HG03139 (cell line): ENCODE data around the gene SBSN.

Experiments
- ATAC-seq: cut with Tn5 transposase; IDR thresholded peaks from one replicate; pipeline ENCODE4 v1.9.1; 2021; ENCODE audit not compliant: unreplicated experiment

Gene SBSN

DNA sequence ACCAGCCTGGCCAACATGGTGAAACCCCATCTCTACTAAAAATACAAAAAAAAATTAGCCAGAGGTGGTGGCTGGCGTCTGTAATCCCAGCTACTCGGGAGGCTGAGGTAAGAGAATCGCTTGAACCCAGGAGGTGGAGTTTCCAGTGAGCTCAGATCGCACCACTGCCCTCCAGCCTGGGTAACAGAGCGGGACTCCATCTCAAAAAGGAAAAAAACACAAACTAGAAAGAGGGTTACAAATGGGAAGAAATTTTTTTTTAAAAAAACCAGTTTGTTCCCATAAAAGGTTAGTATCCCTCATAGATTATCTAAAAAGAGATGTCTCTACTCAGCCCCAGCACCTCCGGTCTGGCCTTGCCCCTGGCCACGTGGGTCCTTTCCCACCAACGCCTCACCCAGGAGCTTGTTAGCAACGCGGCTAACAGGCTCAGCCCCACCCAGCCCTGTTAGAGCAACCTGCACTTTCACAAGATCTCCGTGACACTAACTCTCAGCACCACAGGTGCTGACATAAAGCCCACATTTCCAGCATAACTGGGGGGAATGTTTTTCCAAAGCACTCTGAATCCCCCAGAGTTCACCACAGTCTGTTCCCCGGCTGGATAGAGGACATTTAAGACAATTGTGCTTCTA lies 19.0 kb downstream of the SBSN start:
- ATAC-seq: no peak

DNA sequence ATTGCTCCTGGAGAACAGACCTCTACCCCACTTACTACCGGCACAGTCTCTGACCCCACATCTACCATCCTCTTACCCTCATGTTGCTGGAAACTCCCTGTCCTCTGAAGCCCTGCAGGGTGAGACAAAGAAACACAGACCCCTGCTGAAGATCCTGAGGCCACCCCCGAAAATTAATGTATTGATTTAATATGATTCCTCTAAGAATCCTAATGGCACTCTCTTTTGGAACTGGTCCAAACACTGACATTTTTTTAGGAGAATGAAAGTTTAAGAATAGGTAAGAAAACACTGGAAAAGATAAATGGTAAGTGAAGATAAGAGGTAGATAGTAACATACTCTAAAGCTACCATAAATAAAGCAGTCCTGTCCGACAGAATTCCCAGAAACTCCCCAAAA lies 20.0 kb downstream of the SBSN start:
- ATAC-seq: no peak

DNA sequence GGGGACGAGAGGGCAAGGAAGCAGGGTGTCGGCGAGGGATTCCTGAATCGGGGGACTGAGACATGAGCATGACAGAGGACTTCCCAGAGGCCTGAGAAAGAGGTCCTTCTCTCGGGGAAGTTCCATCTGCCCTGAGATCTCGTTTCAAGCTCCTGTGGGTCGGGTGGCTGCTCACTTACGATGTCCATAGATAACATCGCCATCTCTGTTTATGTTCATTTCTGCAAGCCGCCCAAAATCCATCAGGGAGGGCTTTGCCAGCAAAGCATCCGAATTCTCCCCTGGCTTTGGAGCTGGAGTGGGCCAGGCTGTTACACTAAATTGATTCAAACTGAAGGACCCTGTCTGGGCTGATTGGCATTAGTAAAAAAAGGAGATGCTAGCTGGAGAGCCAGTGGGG lies 20.6 kb downstream of the SBSN start:
- no peak for ATAC-seq

DNA sequence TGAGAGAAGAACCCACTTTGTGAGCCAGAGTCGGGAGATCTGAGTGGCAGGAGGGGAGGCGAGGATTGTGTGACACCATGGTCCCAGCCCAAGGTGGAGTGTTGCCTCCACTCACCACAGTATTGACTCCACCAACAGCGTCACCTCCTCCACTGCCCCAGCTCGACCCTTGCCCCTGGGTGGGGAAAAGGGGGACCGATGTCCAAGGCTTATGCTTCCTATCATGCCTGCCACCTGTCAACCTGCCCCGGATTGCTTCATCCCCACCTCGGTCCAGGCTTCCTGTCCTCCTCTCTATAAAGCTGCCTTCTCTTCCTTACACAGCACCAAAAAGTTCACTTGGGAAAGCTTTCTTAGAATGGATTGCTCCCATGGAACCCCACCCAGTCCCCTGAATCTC lies 22.1 kb downstream of the SBSN start:
- no peak for ATAC-seq

DNA sequence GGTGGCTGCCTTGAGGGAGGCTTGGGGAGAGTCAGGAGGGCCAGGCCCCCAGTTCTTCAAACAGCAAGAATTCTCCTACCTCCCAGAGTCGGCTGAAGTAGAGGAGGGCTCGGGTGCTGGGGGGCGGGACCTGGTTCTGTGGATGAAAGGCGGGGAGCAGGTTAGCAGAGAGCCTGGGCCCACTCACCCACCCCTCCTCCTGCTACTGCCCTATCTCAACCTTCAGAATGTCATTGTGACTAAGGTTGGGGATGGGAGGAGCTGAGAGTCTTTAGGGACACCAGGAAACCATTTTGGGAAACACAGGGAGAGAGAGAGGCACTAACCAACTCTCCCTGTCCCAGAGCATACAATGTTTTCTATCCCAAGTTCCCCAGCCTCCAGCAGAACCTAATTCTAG lies 25.4 kb downstream of the SBSN start:
- ATAC-seq: no peak

DNA sequence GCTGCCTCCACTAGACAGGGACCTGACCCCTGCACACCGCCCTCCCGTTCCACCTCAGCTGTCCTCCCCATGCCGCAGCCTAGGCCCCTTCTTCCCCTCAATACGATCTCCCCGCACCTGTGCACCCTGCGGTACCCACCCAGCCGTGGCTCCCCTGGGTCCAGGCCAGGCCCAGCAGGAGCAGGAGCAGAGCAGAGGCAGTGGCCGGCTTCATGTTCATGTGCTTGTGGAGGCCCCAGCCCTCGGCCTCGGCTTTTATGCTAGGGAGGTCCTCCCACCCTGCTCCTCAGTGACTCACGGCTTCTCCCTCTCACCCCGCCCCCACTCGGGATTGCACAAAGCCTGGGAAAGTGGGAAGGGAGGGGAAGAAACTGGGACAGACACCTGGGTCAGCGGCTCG lies 26.4 kb downstream of the SBSN start:
- ATAC-seq: no peak

DNA sequence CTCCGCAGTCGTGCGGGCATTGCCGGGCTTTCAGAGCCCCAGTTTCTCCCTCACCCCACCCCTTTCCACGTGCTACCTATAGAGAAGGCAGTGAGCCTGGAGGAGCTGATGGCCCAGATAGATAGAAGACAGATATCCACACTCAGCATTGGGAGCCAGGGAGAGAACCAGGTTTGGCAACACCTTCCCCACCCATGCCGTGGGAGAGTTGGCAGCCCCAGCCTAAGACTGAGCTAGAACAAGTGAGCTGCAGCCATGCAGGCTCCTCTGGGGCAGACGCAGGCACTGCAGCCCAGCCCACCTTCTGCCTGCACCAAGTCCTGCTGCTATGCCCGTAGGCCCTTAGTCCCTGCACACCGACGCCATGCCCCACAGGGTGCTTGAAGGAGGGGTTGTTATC lies 27.5 kb downstream of the SBSN start:
- ATAC-seq: no peak

DNA sequence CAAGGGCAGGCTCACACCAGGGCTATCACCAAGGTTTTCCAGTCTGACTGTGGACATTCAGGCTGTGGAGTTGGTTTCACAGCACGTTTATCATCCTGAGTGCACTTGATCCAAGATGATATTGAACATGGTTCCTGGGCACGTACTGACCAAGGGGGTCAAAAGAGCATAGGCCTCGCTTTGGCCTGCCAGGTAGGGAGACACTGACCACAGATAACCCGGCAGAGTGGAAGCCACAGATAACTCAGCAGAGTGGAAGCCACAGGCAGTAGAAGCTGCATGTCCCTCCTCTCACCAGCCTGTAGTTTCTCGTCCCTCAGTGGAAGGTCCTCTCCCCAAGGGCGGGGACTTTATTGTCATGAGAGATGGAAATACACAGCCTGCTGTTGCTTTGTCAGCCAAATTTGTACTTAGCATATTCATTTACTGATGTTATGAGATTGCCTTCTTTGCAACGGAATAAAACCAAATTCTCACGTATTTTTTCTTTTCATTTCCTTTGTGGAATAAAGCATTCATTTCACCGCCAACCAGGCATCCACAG lies 29.1 kb downstream of the SBSN start:
- no peak for ATAC-seq

DNA sequence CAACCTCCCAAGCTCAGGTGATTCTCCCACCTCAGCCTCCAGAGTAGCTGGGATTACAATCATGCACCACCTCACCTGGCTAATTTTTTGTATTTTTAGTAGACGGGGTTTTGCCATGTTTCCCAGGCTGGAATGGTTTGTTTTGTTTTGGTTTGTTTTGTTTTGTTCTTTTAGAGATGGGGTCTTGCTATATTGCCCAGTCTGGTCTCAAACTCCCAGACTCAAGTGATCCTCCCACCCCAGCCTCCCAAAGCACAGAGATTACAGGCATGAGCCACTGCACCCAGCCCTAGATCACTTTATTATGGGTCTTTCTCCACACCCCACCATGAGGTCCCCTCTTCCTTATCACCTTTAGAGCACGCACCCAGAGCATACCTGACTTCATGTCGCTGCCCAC lies 29.9 kb downstream of the SBSN start:
- no peak for ATAC-seq

DNA sequence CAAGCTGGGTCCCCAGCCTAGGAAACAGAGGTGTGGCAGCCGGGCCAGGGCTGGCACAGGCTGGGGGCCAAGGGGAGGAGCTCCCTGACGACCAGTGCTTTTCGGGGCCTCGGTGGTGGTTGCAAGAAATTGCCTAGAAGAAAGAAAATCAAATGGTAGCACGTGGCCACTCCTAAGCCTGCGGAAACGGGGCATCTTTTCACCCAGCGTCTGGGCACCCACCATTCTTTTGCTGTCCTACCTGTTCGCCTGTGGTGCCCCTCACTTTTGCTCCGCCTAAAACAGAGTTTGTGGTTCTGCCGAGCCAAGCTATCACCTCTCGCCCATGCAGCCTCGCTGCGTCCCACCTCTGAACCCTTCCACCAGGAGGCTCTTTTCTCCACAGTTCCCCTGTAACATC lies 30.7 kb downstream of the SBSN start:
- no peak for ATAC-seq

DNA sequence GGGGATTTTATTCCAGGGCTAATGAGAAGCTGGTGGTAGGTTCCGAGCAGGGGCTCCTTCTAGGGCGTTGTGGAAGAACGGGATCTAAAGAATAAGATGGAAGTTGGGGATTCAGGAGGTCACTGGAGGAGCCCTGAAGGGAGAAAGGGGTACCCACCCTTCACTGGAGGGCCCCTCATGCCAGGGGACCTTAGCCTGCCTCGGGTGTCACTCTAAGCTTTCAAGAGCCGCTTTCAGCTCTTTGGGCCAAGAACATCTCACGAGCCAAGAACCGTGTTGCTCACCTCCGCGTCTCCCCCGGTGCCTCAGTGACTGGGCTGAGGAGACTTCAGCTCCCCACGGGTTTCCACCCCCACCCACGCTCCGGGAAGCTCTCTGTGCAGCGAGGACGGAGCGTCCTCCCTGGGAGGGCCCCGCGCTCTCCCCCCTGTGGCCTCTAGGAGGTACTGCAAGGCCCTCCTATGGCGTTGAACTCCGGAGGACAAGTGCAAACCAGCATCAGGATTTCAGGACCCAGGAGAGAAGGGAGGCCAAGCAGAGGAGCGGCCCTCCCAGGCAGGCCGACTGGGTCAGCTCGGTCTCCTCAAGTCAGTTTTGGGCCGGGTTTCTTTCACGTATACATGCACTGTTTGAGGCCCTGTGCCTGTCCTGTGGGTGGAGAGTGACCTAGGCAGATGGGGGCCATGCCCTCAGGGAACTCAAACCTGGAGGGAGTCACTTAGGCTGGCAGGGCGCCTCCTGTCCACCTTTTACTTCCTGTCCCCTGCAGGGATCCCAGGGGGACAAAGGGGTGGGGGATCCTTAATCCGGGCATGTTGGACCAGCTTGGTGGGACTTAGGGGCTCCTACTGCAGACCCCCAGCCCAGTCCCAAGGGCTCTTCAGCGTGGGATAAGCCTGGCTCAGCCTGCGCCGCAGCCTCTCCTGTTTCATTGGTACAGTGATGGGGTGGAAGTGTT lies 32.7 kb downstream of the SBSN start:
- no peak for ATAC-seq

DNA sequence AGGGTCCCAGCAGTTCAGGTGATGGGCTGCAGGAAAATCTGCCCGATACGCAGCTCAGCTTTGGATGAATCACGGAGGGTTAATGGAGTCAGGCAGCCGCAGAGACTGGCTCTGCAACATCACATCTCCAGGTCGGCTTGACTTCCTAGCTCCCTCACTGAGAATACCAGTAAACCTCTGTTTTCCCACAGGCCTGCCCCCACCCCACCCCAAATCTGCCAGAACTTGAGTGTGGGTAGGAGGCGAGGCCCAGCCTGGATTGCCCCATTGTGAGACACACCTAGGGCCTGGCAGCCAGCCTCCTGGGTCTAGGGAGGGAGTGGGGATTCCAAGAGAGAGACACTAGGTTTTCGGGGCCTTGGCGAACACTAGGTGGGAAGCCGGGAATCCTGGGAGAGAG lies 34.1 kb downstream of the SBSN start:
- no peak for ATAC-seq

DNA sequence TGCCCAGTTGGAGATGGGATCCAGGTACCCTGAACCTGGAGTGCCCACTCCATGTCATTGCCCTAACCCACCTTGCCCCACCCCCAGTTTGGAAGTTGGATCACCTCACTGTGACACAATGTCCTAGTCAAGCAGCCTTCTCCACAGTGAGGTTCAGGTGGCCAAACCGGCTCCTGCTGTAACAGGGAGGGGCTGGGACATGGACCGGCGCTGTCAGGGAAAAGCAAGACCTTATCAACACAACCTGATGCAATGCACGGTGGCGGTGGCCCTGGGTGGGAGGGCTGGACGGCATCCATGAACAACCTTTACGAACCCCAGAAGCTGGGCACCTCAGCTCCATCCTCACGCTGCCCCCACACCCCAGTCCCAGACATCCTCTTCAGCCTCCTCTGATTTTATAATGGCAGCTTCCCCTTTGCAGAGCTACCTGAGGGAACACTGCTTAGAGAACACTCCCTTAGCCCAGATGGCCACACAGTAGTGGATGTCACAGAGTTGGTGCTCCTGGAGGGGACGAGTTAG lies 36.2 kb downstream of the SBSN start:
- ATAC-seq: no peak

DNA sequence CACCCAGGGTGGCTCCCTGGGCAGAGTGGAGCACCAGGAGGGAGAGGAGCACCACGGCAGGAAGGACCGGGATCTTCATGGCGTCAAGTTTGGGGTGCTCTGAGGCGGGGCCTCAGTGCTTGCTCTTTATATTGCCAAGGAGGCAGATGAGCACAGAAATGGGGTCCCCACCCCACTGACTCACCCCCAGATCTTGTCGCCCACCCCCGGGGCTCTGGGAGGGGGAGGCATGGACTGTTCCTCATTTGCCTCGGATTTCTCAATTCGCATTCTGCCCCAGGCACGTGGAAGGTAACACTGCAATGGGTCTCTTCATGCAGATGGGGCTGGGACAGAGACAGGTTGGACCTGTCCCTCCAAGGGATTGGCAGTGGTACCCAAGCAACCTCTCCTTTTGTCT lies 37.7 kb downstream of the SBSN start, which contains the start of gene KRTDAP:
Gene KRTDAP (minus strand): TSS at position 101 of the 400 bp plus-strand sequence. CDS start 22 bp downstream, at position 79.
- ATAC-seq: no peak

DNA sequence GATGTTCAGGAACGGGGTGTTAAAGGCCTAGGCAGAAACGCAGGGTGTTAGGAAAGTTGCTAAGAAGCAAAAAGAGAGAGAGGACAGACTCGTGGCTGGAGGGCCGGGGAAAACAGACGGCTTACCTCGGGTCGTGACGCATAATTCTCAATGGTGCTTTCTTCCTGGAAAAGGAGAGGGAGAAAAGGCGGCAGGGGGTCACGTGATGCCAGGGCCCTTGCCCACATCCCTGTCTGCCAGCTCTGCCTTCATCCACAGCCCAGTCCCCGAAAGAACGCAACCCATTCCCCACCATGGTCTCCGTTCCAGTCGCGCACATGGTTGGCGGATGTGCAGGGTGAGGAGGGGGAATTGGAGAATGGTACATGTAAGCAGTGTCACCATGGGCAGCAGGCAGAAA lies 39.4 kb downstream of the SBSN start:
- no peak for ATAC-seq

DNA sequence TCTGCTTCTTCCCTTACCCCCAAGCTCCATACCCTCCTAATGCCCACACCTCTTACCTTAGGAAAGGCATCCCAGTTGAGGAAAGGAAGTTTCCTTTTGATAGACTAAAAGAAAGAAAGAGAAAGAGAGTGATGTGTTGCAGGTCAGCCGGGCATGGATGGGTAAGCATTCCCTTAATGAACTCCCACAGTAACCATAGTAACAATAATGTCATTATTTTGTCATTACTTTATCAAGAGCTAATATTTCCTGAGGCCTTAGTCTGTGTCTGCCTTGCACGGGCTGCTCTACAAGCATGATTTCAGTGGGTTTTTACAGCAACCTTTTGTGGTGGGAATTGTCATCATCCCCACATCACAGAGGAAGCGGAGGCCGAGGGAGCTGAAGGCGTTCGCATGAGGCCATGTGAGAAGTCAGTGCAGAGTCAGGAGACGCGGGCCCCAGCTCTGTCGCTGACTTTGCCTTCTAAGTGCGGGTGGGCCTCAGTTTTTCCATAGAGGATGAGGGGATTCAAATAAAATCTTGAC lies 40.4 kb downstream of the SBSN start:
- ATAC-seq: no peak

DNA sequence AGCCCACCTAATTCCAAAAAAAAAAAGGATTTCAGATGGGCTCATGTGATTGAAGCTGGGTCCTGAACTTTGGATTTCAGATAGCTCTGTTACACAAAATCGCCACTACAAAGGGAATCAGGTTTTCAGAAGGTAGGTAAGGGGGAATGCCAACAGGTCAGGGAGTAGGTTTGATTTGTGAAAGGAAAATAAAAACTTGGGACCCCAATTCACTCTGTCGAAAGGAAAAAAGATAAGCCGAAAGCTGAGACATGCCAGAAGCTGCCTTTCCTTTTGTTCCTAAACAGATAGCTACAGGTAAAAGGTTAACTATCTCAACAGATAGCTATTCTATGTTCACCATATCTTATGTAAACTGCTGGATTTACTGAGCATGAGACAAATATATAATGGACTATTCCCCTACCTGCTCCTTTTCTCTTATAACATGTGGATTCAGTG lies 41.8 kb downstream of the SBSN start:
- no peak for ATAC-seq

DNA sequence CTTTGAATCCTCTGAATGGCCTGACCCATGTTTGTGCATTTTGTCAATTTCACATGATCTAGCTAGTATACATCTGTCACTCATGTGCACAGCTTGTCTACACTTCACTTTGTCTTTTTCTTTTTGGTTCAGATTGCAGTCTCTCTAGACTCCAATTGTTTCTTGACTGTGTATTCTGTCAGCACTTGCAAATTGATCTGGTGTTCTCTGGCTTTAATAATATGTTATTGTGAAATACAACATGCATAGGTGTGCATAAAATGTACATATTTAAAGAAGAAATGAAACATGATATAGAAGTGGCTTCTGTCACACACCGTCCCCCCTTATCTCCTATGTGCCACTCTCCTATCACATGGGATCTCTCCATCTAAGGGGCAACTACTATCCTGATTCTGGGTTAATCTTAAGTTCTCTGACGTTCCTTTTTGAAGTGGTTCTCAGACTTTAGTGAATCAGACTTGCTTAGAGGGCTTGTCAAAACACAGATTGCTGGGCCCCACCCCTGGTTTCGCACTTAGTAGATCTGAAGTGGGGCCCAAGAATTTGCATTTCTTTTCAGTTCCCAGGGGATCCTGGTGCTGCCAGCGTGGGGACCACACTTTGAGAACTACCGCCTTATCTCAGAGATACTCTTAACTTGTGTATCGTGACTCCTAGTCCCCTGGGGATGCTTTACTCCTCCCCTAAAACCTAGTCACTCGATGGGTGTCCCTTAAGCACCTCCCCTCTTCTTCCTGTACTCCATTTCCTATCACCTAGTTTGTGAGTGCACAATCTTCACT lies 43.7 kb downstream of the SBSN start:
- peak; percentile 63 for ATAC-seq

DNA sequence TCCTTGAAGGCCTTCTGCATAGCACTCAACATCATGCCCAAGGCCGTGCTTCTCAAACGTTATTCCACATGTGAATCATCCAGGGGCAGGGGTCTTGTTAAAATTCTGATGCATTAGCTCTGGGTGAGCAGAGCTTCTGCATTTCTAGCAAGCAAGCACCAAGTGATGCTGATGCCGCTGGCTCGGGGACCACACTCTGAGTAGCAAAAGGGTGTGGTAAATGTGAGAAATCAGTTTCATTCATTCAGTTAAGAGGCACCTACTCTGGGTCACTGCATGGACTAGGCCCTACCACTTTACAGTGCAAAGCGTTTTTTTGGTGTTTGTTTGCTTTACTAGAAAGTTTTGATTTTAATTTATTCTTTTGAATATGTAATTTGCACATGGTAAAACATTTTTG lies 45.0 kb downstream of the SBSN start:
- ATAC-seq: no peak

DNA sequence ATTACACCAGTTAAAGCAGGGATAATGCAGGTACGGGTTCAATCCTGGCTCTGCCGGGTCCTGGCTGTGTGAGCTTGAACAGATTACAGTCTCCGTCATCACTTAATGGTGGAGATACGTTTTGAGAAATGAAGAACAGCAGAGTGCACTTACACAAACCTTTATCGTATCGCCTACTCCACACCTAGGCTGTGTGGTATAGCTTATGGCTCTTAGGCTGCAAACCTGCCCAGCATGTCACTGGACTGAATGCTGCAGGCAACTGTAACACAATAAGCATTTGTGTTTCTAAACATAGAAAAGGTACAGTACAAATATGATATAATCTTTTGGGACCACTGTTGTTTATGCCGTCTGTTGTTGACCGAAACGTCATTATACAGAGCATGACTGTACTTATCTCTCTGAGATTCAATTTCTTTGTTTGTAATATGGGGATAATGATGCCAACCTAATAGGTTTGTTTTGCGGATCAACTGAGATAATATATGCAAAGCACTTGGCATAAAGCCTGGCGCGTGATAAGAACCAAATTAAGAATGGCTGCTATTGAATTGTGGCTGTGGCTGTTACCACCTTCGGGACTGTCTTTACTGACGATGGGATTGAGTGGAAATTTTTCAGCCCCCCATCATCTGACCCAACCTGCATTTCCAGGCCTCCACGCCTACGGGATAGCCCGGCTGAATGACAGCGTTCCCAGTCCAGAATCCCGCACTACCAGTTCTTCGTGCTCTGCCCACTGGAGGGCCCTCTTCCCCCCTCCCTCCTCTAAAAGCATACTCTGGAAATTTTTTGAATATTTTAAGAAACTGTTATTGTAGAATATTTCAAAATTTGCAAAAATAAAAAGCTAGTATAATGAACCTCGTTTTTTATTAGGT lies 49.1 kb downstream of the SBSN start:
- no peak for ATAC-seq
